ENCODE measurements around the gene DAW1.

DNA sequence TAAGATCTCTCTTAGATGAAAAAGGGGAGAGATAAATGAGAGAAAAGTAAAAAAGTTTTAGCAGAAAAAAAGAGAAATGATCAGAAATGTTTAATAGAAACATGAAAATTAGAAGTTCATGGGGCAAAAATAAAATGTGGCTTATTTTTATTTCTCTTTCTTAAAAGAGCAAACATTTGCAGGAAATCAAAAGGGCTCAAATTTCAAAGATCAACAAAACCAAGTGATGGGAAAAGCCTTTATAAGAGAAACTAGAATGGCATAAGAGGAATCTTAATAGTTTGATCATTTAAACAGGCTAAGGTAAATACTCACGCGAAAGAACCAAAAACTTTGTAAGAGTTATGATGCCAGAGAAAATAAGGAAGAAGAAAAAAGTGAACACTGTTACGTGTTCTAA, 23.3 kb upstream of the DAW1 start:
- TF ChIP-seq, protein P1, sequence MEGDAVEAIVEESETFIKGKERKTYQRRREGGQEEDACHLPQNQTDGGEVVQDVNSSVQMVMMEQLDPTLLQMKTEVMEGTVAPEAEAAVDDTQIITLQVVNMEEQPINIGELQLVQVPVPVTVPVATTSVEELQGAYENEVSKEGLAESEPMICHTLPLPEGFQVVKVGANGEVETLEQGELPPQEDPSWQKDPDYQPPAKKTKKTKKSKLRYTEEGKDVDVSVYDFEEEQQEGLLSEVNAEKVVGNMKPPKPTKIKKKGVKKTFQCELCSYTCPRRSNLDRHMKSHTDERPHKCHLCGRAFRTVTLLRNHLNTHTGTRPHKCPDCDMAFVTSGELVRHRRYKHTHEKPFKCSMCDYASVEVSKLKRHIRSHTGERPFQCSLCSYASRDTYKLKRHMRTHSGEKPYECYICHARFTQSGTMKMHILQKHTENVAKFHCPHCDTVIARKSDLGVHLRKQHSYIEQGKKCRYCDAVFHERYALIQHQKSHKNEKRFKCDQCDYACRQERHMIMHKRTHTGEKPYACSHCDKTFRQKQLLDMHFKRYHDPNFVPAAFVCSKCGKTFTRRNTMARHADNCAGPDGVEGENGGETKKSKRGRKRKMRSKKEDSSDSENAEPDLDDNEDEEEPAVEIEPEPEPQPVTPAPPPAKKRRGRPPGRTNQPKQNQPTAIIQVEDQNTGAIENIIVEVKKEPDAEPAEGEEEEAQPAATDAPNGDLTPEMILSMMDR (optimal IDR thresholded peaks at IDR 0.05 in 1 of 3, IDR thresholded peaks at IDR 0.05 in 1 of 3, conservative IDR thresholded peaks at IDR 0.05 in 1 of 3; ENCODE audit: extremely low read depth in 1 of 3, insufficient read depth in 2 of 3, low read length in 3 of 3), result no peak
- TF ChIP-seq EZH2 (IDR thresholded peaks at IDR 0.05; ENCODE audit: low read length), result no peak

Data from keratinocyte (primary cell).